Thyroid gland (tissue), 4 donors: ENCODE data around the gene SLC35E3.

Experiments used
- POLR2A ChIP-seq, 2 donors: fragments of 450-650 bp; IDR thresholded peaks; one replicate each; pipeline ENCODE4 v1.6.1; 2017; ENCODE audit warnings: antibody characterized with exemption in 2 of 2, mild to moderate bottlenecking in 2 of 2, moderate library complexity in 1 of 2
- TF ChIP-seq, protein P1 (sequence below), 6 experiments: fragments of 200-600 bp in 3 of 6; fragments of 450-650 bp in 3 of 6; sonication (generic) in 3 of 6; IDR thresholded peaks; one replicate each; pipeline ENCODE4 v1.5.1; 2016 to 2019; ENCODE audit warnings: antibody characterized with exemption in 6 of 6, mild to moderate bottlenecking in 2 of 6, inconsistent platforms in 1 of 6, moderate library complexity in 1 of 6

DNA sequence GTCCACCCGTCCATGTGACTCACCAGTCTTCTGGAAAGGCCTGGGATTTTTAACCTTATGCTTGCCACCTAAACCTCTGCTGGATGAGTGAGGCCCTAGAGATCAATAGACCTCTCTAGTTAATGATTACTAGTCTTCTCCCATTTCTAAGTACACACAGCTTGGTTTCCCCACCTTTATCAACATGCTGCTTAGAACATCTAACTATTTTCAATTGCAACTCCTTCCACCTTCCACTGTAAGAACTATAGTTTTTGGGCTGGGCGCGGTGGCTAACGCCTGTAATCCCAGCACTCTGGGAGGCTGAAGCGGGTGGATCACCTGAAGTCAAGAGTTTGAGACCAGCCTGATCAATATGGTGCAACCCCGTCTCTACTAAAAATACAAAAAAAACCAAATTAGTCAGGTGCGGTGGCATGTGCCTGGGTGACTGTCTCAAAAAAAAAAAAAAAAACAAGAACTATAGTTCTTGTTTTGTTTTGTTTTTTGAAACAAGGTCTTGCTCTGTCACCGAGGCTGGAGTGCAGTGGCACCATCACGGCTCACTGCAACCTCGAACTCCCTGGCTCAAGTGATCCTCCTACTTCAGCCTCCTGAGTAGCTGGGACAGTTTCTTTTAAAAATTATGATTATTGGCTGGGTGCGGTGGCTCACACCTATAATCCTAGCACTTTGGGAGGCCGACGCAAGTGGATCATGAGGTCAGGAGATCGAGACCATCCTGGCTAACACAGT is 43.3 kb downstream of the SLC35E3 start:
- TF ChIP-seq, protein P1, sequence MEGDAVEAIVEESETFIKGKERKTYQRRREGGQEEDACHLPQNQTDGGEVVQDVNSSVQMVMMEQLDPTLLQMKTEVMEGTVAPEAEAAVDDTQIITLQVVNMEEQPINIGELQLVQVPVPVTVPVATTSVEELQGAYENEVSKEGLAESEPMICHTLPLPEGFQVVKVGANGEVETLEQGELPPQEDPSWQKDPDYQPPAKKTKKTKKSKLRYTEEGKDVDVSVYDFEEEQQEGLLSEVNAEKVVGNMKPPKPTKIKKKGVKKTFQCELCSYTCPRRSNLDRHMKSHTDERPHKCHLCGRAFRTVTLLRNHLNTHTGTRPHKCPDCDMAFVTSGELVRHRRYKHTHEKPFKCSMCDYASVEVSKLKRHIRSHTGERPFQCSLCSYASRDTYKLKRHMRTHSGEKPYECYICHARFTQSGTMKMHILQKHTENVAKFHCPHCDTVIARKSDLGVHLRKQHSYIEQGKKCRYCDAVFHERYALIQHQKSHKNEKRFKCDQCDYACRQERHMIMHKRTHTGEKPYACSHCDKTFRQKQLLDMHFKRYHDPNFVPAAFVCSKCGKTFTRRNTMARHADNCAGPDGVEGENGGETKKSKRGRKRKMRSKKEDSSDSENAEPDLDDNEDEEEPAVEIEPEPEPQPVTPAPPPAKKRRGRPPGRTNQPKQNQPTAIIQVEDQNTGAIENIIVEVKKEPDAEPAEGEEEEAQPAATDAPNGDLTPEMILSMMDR (IDR thresholded peaks at IDR 0.05): no peak
- no peak for TF ChIP-seq POLR2A (IDR thresholded peaks at IDR 0.05)
